HEK293 (cell line): ENCODE measurements around the gene HPSE2.

ENCODE experiments used
- CTCF ChIA-PET: fragments of 350-600 bp; formaldehyde crosslinking; extraction: SDS; loops from one replicate; lab custom pipeline; 2021; ENCODE audit warnings: antibody characterized with exemption; lab: Yijun Ruan, JAX
- POLR2A ChIA-PET: fragments of 300-600 bp; formaldehyde crosslinking; extraction: SDS; loops from one replicate; lab custom pipeline; 2020; ENCODE audit warnings: antibody characterized with exemption, inconsistent platforms; lab: Yijun Ruan, JAX
- H3K27ac ChIP-seq: fragments of 200-500 bp; sonication (Bioruptor generic); 2 replicates; pipeline ENCODE4 v1.5.1; 2014; ENCODE audit warnings: low read depth, low read length, control low read depth, inconsistent platforms; ENCODE audit errors: extremely low read depth
- H3K36me3 ChIP-seq, 2 experiments: fragments of 200-500 bp in 1 of 2; sonication (Bioruptor generic) in 1 of 2; 1 replicate in 1 of 2; 2 replicates in 1 of 2; pipeline ENCODE4 v1.5.1; 2014 to 2017; ENCODE audit warnings: inconsistent platforms in 2 of 2, low read length in 2 of 2; ENCODE audit not compliant: control insufficient read depth in 2 of 2, insufficient read depth in 1 of 2
- H3K4me1 ChIP-seq: fragments of 200-500 bp; sonication (Bioruptor generic); 2 replicates; pipeline ENCODE4 v1.5.1; 2014; ENCODE audit warnings: mild to moderate bottlenecking, low read length, inconsistent platforms; ENCODE audit not compliant: control insufficient read depth, insufficient read depth
- H3K4me3 ChIP-seq: 2 replicates; pipeline ENCODE4 v1.5.1; 2011; ENCODE audit warnings: low read depth, mild to moderate bottlenecking, control low read depth, low read length, moderate library complexity
- H3K9me3 ChIP-seq: fragments of 200-500 bp; sonication (Bioruptor generic); 2 replicates; pipeline ENCODE4 v1.5.1; 2014; ENCODE audit warnings: low read depth, low read length, inconsistent platforms; ENCODE audit not compliant: control insufficient read depth, insufficient read depth
- EGR2 ChIP-seq: fragments of 450-650 bp; formaldehyde crosslinking; IDR thresholded peaks from 2 replicates; pipeline ENCODE4 v1.5.1; 2016; ENCODE audit warnings: low read depth, missing biosample characterization, missing genetic modification characterization
- IKZF3 ChIP-seq: fragments of 450-650 bp; IDR thresholded peaks from 2 replicates; pipeline ENCODE4 v1.5.0; 2018; ENCODE audit warnings: missing biosample characterization, mild to moderate bottlenecking, missing genetic modification characterization, moderate library complexity
- PATZ1 ChIP-seq: fragments of 450-650 bp; formaldehyde crosslinking; IDR thresholded peaks from 2 replicates; pipeline ENCODE4 v1.5.1; 2016; ENCODE audit warnings: missing biosample characterization, missing genetic modification characterization
- SETDB1 ChIP-seq: IDR thresholded peaks from one replicate; pipeline ENCODE4 v1.6.1; 2017; ENCODE audit warnings: mild to moderate bottlenecking, low read length, moderate library complexity, mixed read lengths; ENCODE audit not compliant: insufficient read length
- SP2 ChIP-seq: fragments of 450-650 bp; formaldehyde crosslinking; IDR thresholded peaks from 2 replicates; pipeline ENCODE4 v1.5.1; 2016; ENCODE audit warnings: missing biosample characterization, missing genetic modification characterization
- WT1 ChIP-seq: fragments of 450-650 bp; formaldehyde crosslinking; IDR thresholded peaks from 2 replicates; pipeline ENCODE4 v1.5.1; 2016; ENCODE audit warnings: missing biosample characterization, missing genetic modification characterization
- ZNF155 ChIP-seq: fragments of 450-650 bp; formaldehyde crosslinking; IDR thresholded peaks from 2 replicates; pipeline ENCODE4 v1.5.1; 2016; ENCODE audit warnings: missing biosample characterization, missing genetic modification characterization
- ZNF175 ChIP-seq: fragments of 450-650 bp; formaldehyde crosslinking; IDR thresholded peaks from 2 replicates; pipeline ENCODE4 v1.5.1; 2016; ENCODE audit warnings: missing biosample characterization, missing genetic modification characterization
- ZNF221 ChIP-seq: fragments of 450-650 bp; formaldehyde crosslinking; IDR thresholded peaks from 2 replicates; pipeline ENCODE4 v1.5.1; 2017; ENCODE audit warnings: missing biosample characterization, missing genetic modification characterization, borderline replicate concordance
- ZNF311 ChIP-seq: fragments of 450-650 bp; formaldehyde crosslinking; IDR thresholded peaks from 2 replicates; pipeline ENCODE4 v1.5.1; 2017; ENCODE audit warnings: missing biosample characterization, missing genetic modification characterization, borderline replicate concordance
- ZNF354C ChIP-seq: fragments of 450-650 bp; formaldehyde crosslinking; IDR thresholded peaks from 2 replicates; pipeline ENCODE4 v1.5.1; 2016; ENCODE audit warnings: missing biosample characterization, missing genetic modification characterization, low read depth, borderline replicate concordance
- ZNF391 ChIP-seq: fragments of 450-650 bp; formaldehyde crosslinking; IDR thresholded peaks from 2 replicates; pipeline ENCODE4 v1.5.1; 2016; ENCODE audit warnings: low read depth, missing biosample characterization, missing genetic modification characterization, borderline replicate concordance
- ZNF404 ChIP-seq: fragments of 450-650 bp; formaldehyde crosslinking; IDR thresholded peaks from 2 replicates; pipeline ENCODE4 v1.5.1; 2017; ENCODE audit warnings: missing biosample characterization, missing genetic modification characterization
- ZNF529 ChIP-seq: fragments of 450-650 bp; formaldehyde crosslinking; IDR thresholded peaks from 2 replicates; pipeline ENCODE4 v1.5.1; 2017; ENCODE audit warnings: missing genetic modification characterization, missing biosample characterization; ENCODE audit not compliant: insufficient replicate concordance
- ZNF549 ChIP-seq: fragments of 450-650 bp; IDR thresholded peaks from 2 replicates; pipeline ENCODE4 v1.5.1; 2018; ENCODE audit warnings: missing biosample characterization, missing genetic modification characterization, mild to moderate bottlenecking, inconsistent platforms, moderate library complexity
- ZNF660 ChIP-seq: fragments of 450-650 bp; IDR thresholded peaks from 2 replicates; pipeline ENCODE4 v1.5.1; 2018; ENCODE audit warnings: missing biosample characterization, mild to moderate bottlenecking, missing genetic modification characterization
- ZSCAN4 ChIP-seq: fragments of 450-650 bp; formaldehyde crosslinking; IDR thresholded peaks from 2 replicates; pipeline ENCODE4 v1.5.1; 2017; ENCODE audit warnings: missing biosample characterization, missing genetic modification characterization
- ZXDB ChIP-seq: fragments of 450-650 bp; formaldehyde crosslinking; IDR thresholded peaks from 2 replicates; pipeline ENCODE4 v1.5.1; 2016; ENCODE audit warnings: missing biosample characterization, missing genetic modification characterization
- TF ChIP-seq, protein P1 (sequence below): fragments of 450-650 bp; formaldehyde crosslinking; IDR thresholded peaks from 2 replicates; pipeline ENCODE4 v1.5.1; 2016; ENCODE audit warnings: missing biosample characterization, missing genetic modification characterization
- TF ChIP-seq, protein P2 (sequence below): fragments of 450-650 bp; formaldehyde crosslinking; optimal IDR thresholded peaks from 2 replicates; pipeline ENCODE3; 2016; ENCODE audit warnings: missing biosample characterization, mild to moderate bottlenecking, missing genetic modification characterization
- TF ChIP-seq, protein P3 (sequence below): fragments of 450-650 bp; formaldehyde crosslinking; IDR thresholded peaks from 2 replicates; pipeline ENCODE4 v1.5.1; 2017; ENCODE audit warnings: missing biosample characterization, missing genetic modification characterization
- TF ChIP-seq, protein P4 (sequence below): fragments of 450-650 bp; formaldehyde crosslinking; IDR thresholded peaks from 2 replicates; pipeline ENCODE4 v1.5.1; 2016; ENCODE audit warnings: missing biosample characterization, missing genetic modification characterization
- TF ChIP-seq, protein P5 (sequence below): fragments of 450-650 bp; formaldehyde crosslinking; IDR thresholded peaks from 2 replicates; pipeline ENCODE4 v1.5.1; 2016; ENCODE audit warnings: missing biosample characterization, missing genetic modification characterization

The HPSE2 gene

DNA sequence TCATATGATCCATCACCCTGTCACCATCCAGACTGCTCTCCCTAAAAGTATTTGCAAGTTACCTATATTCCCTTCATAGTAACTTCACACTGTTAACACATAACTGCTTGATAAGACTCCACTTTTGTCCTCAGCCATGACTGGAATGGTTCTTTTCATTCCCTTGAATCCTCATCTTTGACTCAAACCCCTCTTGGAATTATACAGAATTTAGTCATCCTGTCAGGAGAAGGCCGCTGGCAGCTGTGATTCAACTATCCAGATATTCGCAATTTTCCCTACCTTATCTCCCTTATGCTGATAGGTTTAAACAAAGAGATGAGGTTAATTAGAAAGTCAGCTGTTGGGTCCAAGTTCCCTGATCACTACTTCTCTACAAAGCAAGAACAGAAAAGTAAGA lies 646.0 kb downstream of the HPSE2 start:
- Histone ChIP-seq H3K4me3 (no peak overlapping the region), H3K4me1 (no peaks in the 10 kb centered on the region), H3K27ac (no peak overlapping the region), H3K36me3 (no peaks in the 10 kb centered on the region), H3K9me3 (no peaks in the 10 kb centered on the region)
- ChIA-PET CTCF (interaction anchor here (0.7 kb wide), 1 partner anchor 76 kb away, joined by 3 read pairs; no protein-coding TSS in a partner anchor), POLR2A (no interaction called here)
- TF ChIP-seq EGR2 (tag by site-specific recombination) (no peak), ZNF391 (tag by site-specific recombination) (no peak), ZNF175 (tag by site-specific recombination) (no peak), PATZ1 (no peak), ZNF660 (tag by site-specific recombination) (no peak), ZNF529 (no peak), WT1 (tag by site-specific recombination) (no peak), ZNF155 (tag by site-specific recombination) (no peak), ZNF354C (tag by site-specific recombination) (no peak), ZNF404 (tag by site-specific recombination) (no peak), ZNF221 (tag by site-specific recombination) (no peak), SP2 (tag by site-specific recombination) (no peak), ZXDB (tag by site-specific recombination) (no peak), ZNF549 (no peak), ZSCAN4 (no peak), ZNF311 (tag by site-specific recombination) (no peak)
- TF ChIP-seq, protein P1, sequence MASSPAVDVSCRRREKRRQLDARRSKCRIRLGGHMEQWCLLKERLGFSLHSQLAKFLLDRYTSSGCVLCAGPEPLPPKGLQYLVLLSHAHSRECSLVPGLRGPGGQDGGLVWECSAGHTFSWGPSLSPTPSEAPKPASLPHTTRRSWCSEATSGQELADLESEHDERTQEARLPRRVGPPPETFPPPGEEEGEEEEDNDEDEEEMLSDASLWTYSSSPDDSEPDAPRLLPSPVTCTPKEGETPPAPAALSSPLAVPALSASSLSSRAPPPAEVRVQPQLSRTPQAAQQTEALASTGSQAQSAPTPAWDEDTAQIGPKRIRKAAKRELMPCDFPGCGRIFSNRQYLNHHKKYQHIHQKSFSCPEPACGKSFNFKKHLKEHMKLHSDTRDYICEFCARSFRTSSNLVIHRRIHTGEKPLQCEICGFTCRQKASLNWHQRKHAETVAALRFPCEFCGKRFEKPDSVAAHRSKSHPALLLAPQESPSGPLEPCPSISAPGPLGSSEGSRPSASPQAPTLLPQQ (tag by site-specific recombination): no peak

DNA sequence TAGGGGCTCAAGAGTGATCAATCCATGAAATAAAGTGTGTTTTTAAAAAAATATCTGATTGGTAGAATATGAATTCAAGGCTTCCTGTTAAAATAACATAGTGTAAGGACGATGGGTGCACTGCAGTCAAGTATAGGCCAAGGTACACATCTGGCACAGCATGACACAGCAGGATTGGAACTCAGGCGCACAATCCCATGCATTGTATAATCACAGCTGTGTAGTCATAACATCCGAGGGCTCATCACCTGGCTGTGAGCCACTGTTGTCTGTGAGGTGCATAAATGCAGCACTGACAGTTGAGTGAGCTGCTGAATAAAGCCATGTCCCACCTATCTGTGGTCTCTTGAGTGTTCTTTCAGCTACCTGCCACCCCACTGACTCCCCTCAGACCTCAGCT lies 646.6 kb downstream of the HPSE2 start:
- Histone ChIP-seq H3K36me3 (no peaks in the 10 kb centered on the region), H3K4me3 (no peak overlapping the region), H3K9me3 (no peaks in the 10 kb centered on the region), H3K4me1 (no peaks in the 10 kb centered on the region), H3K27ac (no peak overlapping the region)
- CTCF ChIA-PET: interaction anchor here (0.5 kb wide), 1 partner anchor 20 kb away, joined by 3 read pairs; no protein-coding TSS in a partner anchor
- POLR2A ChIA-PET: no interaction called here
- TF ChIP-seq, protein P2, sequence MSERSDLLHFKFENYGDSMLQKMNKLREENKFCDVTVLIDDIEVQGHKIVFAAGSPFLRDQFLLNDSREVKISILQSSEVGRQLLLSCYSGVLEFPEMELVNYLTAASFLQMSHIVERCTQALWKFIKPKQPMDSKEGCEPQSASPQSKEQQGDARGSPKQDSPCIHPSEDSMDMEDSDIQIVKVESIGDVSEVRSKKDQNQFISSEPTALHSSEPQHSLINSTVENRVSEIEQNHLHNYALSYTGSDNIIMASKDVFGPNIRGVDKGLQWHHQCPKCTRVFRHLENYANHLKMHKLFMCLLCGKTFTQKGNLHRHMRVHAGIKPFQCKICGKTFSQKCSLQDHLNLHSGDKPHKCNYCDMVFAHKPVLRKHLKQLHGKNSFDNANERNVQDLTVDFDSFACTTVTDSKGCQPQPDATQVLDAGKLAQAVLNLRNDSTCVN (tag by site-specific recombination): no peak
- TF ChIP-seq, protein P3, sequence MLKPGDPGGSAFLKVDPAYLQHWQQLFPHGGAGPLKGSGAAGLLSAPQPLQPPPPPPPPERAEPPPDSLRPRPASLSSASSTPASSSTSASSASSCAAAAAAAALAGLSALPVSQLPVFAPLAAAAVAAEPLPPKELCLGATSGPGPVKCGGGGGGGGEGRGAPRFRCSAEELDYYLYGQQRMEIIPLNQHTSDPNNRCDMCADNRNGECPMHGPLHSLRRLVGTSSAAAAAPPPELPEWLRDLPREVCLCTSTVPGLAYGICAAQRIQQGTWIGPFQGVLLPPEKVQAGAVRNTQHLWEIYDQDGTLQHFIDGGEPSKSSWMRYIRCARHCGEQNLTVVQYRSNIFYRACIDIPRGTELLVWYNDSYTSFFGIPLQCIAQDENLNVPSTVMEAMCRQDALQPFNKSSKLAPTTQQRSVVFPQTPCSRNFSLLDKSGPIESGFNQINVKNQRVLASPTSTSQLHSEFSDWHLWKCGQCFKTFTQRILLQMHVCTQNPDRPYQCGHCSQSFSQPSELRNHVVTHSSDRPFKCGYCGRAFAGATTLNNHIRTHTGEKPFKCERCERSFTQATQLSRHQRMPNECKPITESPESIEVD (tag by site-specific recombination): no peak
- no peak for TF ChIP-seq IKZF3 (tag by site-specific recombination)
- TF ChIP-seq, protein P4, sequence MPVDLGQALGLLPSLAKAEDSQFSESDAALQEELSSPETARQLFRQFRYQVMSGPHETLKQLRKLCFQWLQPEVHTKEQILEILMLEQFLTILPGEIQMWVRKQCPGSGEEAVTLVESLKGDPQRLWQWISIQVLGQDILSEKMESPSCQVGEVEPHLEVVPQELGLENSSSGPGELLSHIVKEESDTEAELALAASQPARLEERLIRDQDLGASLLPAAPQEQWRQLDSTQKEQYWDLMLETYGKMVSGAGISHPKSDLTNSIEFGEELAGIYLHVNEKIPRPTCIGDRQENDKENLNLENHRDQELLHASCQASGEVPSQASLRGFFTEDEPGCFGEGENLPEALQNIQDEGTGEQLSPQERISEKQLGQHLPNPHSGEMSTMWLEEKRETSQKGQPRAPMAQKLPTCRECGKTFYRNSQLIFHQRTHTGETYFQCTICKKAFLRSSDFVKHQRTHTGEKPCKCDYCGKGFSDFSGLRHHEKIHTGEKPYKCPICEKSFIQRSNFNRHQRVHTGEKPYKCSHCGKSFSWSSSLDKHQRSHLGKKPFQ (tag by site-specific recombination): no peak
- TF ChIP-seq, protein P5, sequence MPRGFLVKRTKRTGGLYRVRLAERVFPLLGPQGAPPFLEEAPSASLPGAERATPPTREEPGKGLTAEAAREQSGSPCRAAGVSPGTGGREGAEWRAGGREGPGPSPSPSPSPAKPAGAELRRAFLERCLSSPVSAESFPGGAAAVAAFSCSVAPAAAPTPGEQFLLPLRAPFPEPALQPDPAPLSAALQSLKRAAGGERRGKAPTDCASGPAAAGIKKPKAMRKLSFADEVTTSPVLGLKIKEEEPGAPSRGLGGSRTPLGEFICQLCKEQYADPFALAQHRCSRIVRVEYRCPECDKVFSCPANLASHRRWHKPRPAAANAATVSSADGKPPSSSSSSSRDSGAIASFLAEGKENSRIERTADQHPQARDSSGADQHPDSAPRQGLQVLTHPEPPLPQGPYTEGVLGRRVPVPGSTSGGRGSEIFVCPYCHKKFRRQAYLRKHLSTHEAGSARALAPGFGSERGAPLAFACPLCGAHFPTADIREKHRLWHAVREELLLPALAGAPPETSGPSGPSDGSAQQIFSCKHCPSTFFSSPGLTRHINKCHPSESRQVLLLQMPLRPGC: no peak
- TF ChIP-seq SETDB1: no peak
